OCI-LY7 (cell line): Measurements from ENCODE around the gene BBX.

ENCODE experiments used
- CTCF ChIP-seq: fragments of 200-600 bp; sonication (generic); conservative IDR thresholded peaks from 2 replicates; pipeline ENCODE4 v1.5.1; 2014; ENCODE audit warnings: mild to moderate bottlenecking, antibody characterized with exemption, low read length, moderate library complexity, mixed read lengths
- EZH2phosphoT487 ChIP-seq: fragments of 200-600 bp; sonication (generic); IDR thresholded peaks from 2 replicates; pipeline ENCODE4 v1.6.1; 2018; ENCODE audit warnings: low read depth, borderline replicate concordance, mild to moderate bottlenecking, mixed run types, antibody characterized with exemption, low read length, moderate library complexity, mixed read lengths

- TF ChIP-seq CTCF (no peak), EZH2phosphoT487 (no peak)
Observed at GRCh38 chr3:107548601-107549000, 25.8 kb downstream of the BBX start.
